Neural cell (in vitro differentiated cells): Measurements from ENCODE around the gene CHST1. TPM values are rescaled to one million over a fixed set of nuclear protein-coding genes. Genes with fewer than 3 reads are reported as not detected.

ENCODE experiments used
- H2AFZ ChIP-seq: fragments of 200-600, 300-800 bp; sonication (generic), shearing (Covaris generic); 2 replicates; pipeline ENCODE4 v1.6.0; 2014; ENCODE audit warnings: low read depth, mild to moderate bottlenecking, antibody characterized with exemption, low read length, moderate library complexity
- H3F3A ChIP-seq: fragments of 200-600 bp; shearing (Covaris generic); 2 replicates; pipeline ENCODE4 v1.6.1; 2016; ENCODE audit warnings: mild to moderate bottlenecking, moderate library complexity, mixed read lengths, antibody characterized with exemption, low read length; ENCODE audit not compliant: insufficient read depth, poor library complexity, severe bottlenecking
- H3K27ac ChIP-seq: fragments of 200-600, 300-800 bp; sonication (generic), shearing (Covaris generic); 2 replicates; pipeline ENCODE4 v1.5.1; 2014; ENCODE audit warnings: mild to moderate bottlenecking, low read length, moderate library complexity
- H3K27me3 ChIP-seq: fragments of 300-800, 200-600 bp; sonication (generic), shearing (Covaris generic); 2 replicates; pipeline ENCODE4 v1.6.0; 2014; ENCODE audit warnings: mild to moderate bottlenecking, low read depth, low read length, moderate library complexity; ENCODE audit not compliant: insufficient read depth
- H3K36me3 ChIP-seq: fragments of 300-800, 200-600 bp; sonication (generic), shearing (Covaris generic); 2 replicates; pipeline ENCODE4 v1.5.1; 2014; ENCODE audit warnings: mild to moderate bottlenecking, antibody characterized with exemption, low read length, moderate library complexity; ENCODE audit not compliant: insufficient read depth
- H3K4me2 ChIP-seq: fragments of 300-800, 200-600 bp; sonication (generic), shearing (Covaris generic); 2 replicates; pipeline ENCODE4 v1.6.0; 2014; ENCODE audit warnings: mild to moderate bottlenecking, low read length
- H3K4me3 ChIP-seq: fragments of 300-800, 200-600 bp; sonication (generic), shearing (Covaris generic); 2 replicates; pipeline ENCODE4 v1.5.1; 2014; ENCODE audit warnings: mild to moderate bottlenecking, low read length, moderate library complexity
- H3K79me2 ChIP-seq: fragments of 200-600 bp; shearing (Covaris generic); replicated peaks from 2 replicates; pipeline ENCODE4 v1.6.0; 2014; ENCODE audit warnings: mild to moderate bottlenecking, low read length, moderate library complexity; ENCODE audit not compliant: insufficient read depth
- H3K9ac ChIP-seq: fragments of 300-800, 200-600 bp; sonication (generic), shearing (Covaris generic); 2 replicates; pipeline ENCODE4 v1.6.1; 2016; ENCODE audit warnings: mild to moderate bottlenecking, low read length, mixed read lengths
- H3K9me2 ChIP-seq: fragments of 200-600 bp; shearing (Covaris generic); 2 replicates; pipeline ENCODE4 v1.6.1; 2016; ENCODE audit warnings: mild to moderate bottlenecking, low read length, mixed read lengths; ENCODE audit not compliant: insufficient read depth
- H3K9me3 ChIP-seq: fragments of 200-600, 300-800 bp; sonication (generic), shearing (Covaris generic); 2 replicates; pipeline ENCODE4 v1.6.1; 2016; ENCODE audit warnings: mild to moderate bottlenecking, mixed run types, low read length, moderate library complexity, mixed read lengths
- H4K20me1 ChIP-seq: fragments of 200-600 bp; shearing (Covaris generic); 2 replicates; pipeline ENCODE4 v1.6.1; 2016; ENCODE audit warnings: mild to moderate bottlenecking, mixed run types; ENCODE audit not compliant: insufficient read depth
- EP300 ChIP-seq: fragments of 450-650 bp; conservative IDR thresholded peaks from 2 replicates; pipeline ENCODE4 v1.6.1; 2014; ENCODE audit warnings: antibody characterized with exemption, mild to moderate bottlenecking, moderate library complexity; ENCODE audit not compliant: poor library complexity, severe bottlenecking
- EZH2 ChIP-seq: fragments of 200-600, 300-800 bp; shearing (Covaris generic), sonication (generic); IDR thresholded peaks from 2 replicates; pipeline ENCODE4 v1.6.1; 2014; ENCODE audit warnings: antibody characterized with exemption, low read length, borderline replicate concordance, mild to moderate bottlenecking; ENCODE audit not compliant: insufficient read depth, poor library complexity, severe bottlenecking
- MXI1 ChIP-seq: fragments of 450-650 bp; conservative IDR thresholded peaks from 2 replicates; pipeline ENCODE4 v1.6.1; 2014; ENCODE audit warnings: antibody characterized with exemption, mild to moderate bottlenecking; ENCODE audit not compliant: poor library complexity, severe bottlenecking
- POLR2AphosphoS5 ChIP-seq: IDR thresholded peaks from 2 replicates; pipeline ENCODE4 v1.6.1; 2012
- RAD21 ChIP-seq: fragments of 450-650 bp; conservative IDR thresholded peaks from 2 replicates; pipeline ENCODE4 v1.6.1; 2014; ENCODE audit warnings: antibody characterized with exemption, mild to moderate bottlenecking, moderate library complexity
- SMC3 ChIP-seq: fragments of 450-650 bp; conservative IDR thresholded peaks from 2 replicates; pipeline ENCODE4 v1.6.1; 2014; ENCODE audit warnings: antibody characterized with exemption, mild to moderate bottlenecking, moderate library complexity; ENCODE audit not compliant: poor library complexity
- TAF1 ChIP-seq: IDR thresholded peaks from 2 replicates; pipeline ENCODE4 v1.6.1; 2012; ENCODE audit warnings: low read depth
- polyA plus RNA-seq: library from polyadenylated mRNA; depleted of rRNA; stranded (reverse); fragments of >200 nt; gene quantifications from 2 replicates; pipeline ENCODE4 v1.2.3, GENCODE V29; 2014
- TF ChIP-seq, protein P1 (sequence below): IDR thresholded peaks from 2 replicates; pipeline ENCODE4 v1.6.1; 2012; ENCODE audit warnings: borderline replicate concordance
- TF ChIP-seq, protein P2 (sequence below): fragments of 450-650 bp; IDR thresholded peaks from 2 replicates; pipeline ENCODE4 v1.5.1; 2014; ENCODE audit warnings: antibody characterized with exemption, mild to moderate bottlenecking, moderate library complexity; ENCODE audit not compliant: poor library complexity, severe bottlenecking

The CHST1 gene
- polyA plus RNA-seq, 1 donor from 2014 or later, result 16.2 TPM

DNA sequence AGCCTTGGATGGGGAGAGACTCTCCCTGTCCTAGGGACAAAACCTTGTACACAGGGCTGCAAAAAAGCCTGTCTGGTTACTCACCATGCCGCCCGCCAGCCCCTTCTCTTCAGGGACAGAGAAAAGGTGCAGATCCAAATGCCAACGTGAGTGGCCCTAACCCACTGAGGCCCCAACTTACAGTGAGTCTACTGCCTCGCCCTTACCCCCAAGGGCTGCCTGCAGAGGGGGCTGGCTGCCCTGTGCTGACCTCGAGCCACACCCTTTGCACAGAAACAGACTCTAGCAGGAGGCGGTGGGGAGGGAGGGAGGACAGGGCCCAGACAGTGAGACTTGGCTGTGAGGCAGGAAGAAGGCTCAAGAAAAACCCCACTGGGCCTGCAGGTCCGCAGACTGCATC lies 13.6 kb upstream of the CHST1 start:
- no peaks in the 10 kb centered on the region for H3K36me3 ChIP-seq
- H3K27me3 ChIP-seq, result no peaks in the 10 kb centered on the region
- no peaks in the 10 kb centered on the region for H3K9me3 ChIP-seq
- no peak overlapping the region for H3K9ac ChIP-seq
- no peaks in the 10 kb centered on the region for H3K9me2 ChIP-seq
- no peak overlapping the region for H3K4me2 ChIP-seq
- no peak for TF ChIP-seq SMC3
- no peaks in the 10 kb centered on the region for H3K79me2 ChIP-seq
- no peaks in the 10 kb centered on the region for H3F3A ChIP-seq
- H3K27ac ChIP-seq, result no peak overlapping the region
- H4K20me1 ChIP-seq, result no peaks in the 10 kb centered on the region
- H3K4me3 ChIP-seq, result no peak overlapping the region
- H2AFZ ChIP-seq, result no peak overlapping the region

DNA sequence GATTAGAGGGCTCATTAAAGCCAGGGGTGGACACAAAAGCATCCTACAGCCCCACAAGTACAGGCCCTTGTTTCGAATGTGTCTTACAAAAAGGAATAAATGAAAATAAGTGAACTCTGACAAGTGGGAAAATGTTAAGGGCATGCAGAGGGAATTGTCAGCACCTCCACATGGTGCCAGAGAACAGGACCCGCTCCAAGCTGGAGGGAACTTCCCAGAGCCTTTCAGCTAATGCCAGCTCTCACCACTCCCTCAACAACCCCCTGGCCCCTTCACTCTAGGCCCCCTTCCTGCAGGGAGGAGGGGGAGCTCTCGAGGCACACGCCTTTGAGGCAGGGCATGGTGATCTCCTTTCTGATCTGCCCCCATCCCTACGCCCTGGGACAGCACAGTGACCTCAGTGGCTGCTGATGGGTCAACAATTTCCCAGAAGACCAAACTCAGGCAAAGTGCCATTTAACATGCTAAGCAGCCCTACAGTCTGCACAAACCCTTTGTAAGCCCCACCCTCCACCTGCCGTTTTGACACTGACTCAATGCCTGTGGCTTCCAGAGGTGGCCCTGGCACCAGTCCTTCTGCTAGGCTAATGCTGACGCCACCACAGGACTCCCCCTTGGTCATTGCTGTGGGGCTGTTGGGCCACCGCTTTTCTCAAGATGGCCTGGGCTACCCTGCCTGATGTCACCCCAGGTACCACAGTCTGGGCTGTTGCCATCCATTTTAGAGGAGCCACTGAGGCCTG lies 12.5 kb upstream of the CHST1 start:
- Histone ChIP-seq H3K4me3 (no peak overlapping the region), H3K79me2 (no peaks in the 10 kb centered on the region), H3K9me2 (no peaks in the 10 kb centered on the region), H3K4me2 (no peak overlapping the region), H3K36me3 (no peaks in the 10 kb centered on the region), H3K9me3 (no peaks in the 10 kb centered on the region), H3K27me3 (no peaks in the 10 kb centered on the region), H3K9ac (no peak overlapping the region), H3K27ac (no peak overlapping the region), H2AFZ (no peak overlapping the region), H4K20me1 (no peaks in the 10 kb centered on the region), H3F3A (no peaks in the 10 kb centered on the region)
- TF ChIP-seq MXI1 (no peak), EZH2 (no peak), EP300 (no peak), POLR2AphosphoS5 (no peak), RAD21 (no peak), TAF1 (no peak), SMC3 (no peak)
- TF ChIP-seq, protein P1, sequence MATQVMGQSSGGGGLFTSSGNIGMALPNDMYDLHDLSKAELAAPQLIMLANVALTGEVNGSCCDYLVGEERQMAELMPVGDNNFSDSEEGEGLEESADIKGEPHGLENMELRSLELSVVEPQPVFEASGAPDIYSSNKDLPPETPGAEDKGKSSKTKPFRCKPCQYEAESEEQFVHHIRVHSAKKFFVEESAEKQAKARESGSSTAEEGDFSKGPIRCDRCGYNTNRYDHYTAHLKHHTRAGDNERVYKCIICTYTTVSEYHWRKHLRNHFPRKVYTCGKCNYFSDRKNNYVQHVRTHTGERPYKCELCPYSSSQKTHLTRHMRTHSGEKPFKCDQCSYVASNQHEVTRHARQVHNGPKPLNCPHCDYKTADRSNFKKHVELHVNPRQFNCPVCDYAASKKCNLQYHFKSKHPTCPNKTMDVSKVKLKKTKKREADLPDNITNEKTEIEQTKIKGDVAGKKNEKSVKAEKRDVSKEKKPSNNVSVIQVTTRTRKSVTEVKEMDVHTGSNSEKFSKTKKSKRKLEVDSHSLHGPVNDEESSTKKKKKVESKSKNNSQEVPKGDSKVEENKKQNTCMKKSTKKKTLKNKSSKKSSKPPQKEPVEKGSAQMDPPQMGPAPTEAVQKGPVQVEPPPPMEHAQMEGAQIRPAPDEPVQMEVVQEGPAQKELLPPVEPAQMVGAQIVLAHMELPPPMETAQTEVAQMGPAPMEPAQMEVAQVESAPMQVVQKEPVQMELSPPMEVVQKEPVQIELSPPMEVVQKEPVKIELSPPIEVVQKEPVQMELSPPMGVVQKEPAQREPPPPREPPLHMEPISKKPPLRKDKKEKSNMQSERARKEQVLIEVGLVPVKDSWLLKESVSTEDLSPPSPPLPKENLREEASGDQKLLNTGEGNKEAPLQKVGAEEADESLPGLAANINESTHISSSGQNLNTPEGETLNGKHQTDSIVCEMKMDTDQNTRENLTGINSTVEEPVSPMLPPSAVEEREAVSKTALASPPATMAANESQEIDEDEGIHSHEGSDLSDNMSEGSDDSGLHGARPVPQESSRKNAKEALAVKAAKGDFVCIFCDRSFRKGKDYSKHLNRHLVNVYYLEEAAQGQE, result no peak
- TF ChIP-seq, protein P2, sequence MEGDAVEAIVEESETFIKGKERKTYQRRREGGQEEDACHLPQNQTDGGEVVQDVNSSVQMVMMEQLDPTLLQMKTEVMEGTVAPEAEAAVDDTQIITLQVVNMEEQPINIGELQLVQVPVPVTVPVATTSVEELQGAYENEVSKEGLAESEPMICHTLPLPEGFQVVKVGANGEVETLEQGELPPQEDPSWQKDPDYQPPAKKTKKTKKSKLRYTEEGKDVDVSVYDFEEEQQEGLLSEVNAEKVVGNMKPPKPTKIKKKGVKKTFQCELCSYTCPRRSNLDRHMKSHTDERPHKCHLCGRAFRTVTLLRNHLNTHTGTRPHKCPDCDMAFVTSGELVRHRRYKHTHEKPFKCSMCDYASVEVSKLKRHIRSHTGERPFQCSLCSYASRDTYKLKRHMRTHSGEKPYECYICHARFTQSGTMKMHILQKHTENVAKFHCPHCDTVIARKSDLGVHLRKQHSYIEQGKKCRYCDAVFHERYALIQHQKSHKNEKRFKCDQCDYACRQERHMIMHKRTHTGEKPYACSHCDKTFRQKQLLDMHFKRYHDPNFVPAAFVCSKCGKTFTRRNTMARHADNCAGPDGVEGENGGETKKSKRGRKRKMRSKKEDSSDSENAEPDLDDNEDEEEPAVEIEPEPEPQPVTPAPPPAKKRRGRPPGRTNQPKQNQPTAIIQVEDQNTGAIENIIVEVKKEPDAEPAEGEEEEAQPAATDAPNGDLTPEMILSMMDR, result no peak
